ENCODE results near the gene NDST1. TPM values are rescaled to one million over a fixed set of nuclear protein-coding genes. Genes with fewer than 3 reads are reported as not detected.

Gene NDST1
- total RNA-seq = 129 to 132 TPM (median 132 TPM) in 3 replicates

GRCh38 chr5:150507474-150508276 is at the start of gene NDST1:
Gene NDST1 (plus strand): TSS chr5:150508131. CDS start chr5:150521255, 13,124 bp downstream.
- no peak for TF ChIP-seq CTCF (IDR thresholded peaks at IDR 0.05; ENCODE audit: unreplicated experiment)
- no peak for DNase-seq (ENCODE audit: low spot score in 2 of 2, unreplicated experiment in 2 of 2)
- Mint-ChIP-seq H3K4me3 (no peak within 1 kb of the TSS), H3K27ac (peak within 1 kb of the TSS; percentile 39), H3K9me3 (no peaks in the 10 kb centered on the region), H3K4me1 (peaks cover 51% of the 10 kb centered on the region), H3K27me3 (ENCODE audit: low read depth) (no peaks in the 10 kb centered on the region), H3K36me3 (no peaks in the 10 kb centered on the region)

GRCh38 chr5:150458802-150459557 is 49.0 kb upstream of the NDST1 start:
- no peak overlapping the region for H3K27ac Mint-ChIP-seq
- peak overlapping the region; percentile 37 for H3K4me3 Mint-ChIP-seq
- DNase-seq (ENCODE audit: low spot score in 2 of 2, unreplicated experiment in 2 of 2) = peak; percentile 72 to 96
- no peaks in the 10 kb centered on the region for H3K9me3 Mint-ChIP-seq
- peaks cover 8% of the 10 kb centered on the region for H3K4me1 Mint-ChIP-seq
- H3K27me3 Mint-ChIP-seq (ENCODE audit: low read depth) = no peaks in the 10 kb centered on the region
- H3K36me3 Mint-ChIP-seq = no peaks in the 10 kb centered on the region
- TF ChIP-seq CTCF (IDR thresholded peaks at IDR 0.05; ENCODE audit: unreplicated experiment) = peak; percentile 88

GRCh38 chr5:150460781-150461180 is 47.1 kb upstream of the NDST1 start:
- Mint-ChIP-seq H3K36me3 (no peaks in the 10 kb centered on the region), H3K27me3 (ENCODE audit: low read depth) (no peaks in the 10 kb centered on the region), H3K9me3 (no peaks in the 10 kb centered on the region), H3K4me1 (peaks cover 15% of the 10 kb centered on the region), H3K27ac (peak overlapping the region; percentile 40), H3K4me3 (no peak overlapping the region)
- TF ChIP-seq CTCF (IDR thresholded peaks at IDR 0.05; ENCODE audit: unreplicated experiment) = no peak
- no peak for DNase-seq (ENCODE audit: low spot score in 2 of 2, unreplicated experiment in 2 of 2)

- H3K27me3 Mint-ChIP-seq (ENCODE audit: low read depth) = no peaks in the 10 kb centered on the region
- DNase-seq (ENCODE audit: low spot score in 2 of 2, unreplicated experiment in 2 of 2) = no peak
- H3K4me3 Mint-ChIP-seq = no peak overlapping the region
- no peak overlapping the region for H3K27ac Mint-ChIP-seq
- TF ChIP-seq CTCF (IDR thresholded peaks at IDR 0.05; ENCODE audit: unreplicated experiment) = no peak
- H3K4me1 Mint-ChIP-seq = peaks cover 15% of the 10 kb centered on the region
- no peaks in the 10 kb centered on the region for H3K9me3 Mint-ChIP-seq
- no peaks in the 10 kb centered on the region for H3K36me3 Mint-ChIP-seq
These were observed 46.7 kb upstream of the NDST1 start for GRCh38 chr5:150461231-150461630.

GRCh38 chr5:150464554-150465012 is 43.3 kb upstream of the NDST1 start:
- Mint-ChIP-seq H3K9me3 (no peaks in the 10 kb centered on the region), H3K27me3 (ENCODE audit: low read depth) (no peaks in the 10 kb centered on the region), H3K4me3 (no peak overlapping the region), H3K36me3 (no peaks in the 10 kb centered on the region), H3K4me1 (peaks cover 17% of the 10 kb centered on the region), H3K27ac (peak overlapping the region; percentile 86)
- no peak for DNase-seq (ENCODE audit: low spot score in 2 of 2, unreplicated experiment in 2 of 2)
- TF ChIP-seq CTCF (IDR thresholded peaks at IDR 0.05; ENCODE audit: unreplicated experiment) = no peak
